HG03139 (cell line): ENCODE results near the gene SEMA3A.

Experiments used
- ATAC-seq: cut with Tn5 transposase; IDR thresholded peaks from one replicate; pipeline ENCODE4 v1.9.1; 2021; ENCODE audit not compliant: unreplicated experiment

The SEMA3A gene

DNA sequence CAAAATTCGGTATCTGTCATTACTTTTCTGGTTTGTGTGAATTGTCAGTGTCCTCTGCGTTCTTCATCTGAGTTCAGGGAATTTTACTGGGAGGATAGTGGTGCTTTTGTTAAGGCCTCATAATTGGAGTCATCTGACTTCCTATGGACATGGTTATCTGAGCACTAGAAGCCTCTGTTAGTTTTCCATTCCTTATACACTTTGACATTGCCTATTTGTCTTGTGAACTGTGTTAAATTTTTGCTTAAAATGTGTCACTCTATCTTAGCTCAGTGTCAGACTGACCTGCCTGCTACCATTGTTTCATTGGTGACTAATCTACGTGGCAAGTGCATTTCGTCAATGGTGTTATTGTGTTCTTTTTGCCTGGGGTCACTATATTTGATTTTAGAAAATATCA lies 253.3 kb downstream of the SEMA3A start:
- ATAC-seq = no peak

DNA sequence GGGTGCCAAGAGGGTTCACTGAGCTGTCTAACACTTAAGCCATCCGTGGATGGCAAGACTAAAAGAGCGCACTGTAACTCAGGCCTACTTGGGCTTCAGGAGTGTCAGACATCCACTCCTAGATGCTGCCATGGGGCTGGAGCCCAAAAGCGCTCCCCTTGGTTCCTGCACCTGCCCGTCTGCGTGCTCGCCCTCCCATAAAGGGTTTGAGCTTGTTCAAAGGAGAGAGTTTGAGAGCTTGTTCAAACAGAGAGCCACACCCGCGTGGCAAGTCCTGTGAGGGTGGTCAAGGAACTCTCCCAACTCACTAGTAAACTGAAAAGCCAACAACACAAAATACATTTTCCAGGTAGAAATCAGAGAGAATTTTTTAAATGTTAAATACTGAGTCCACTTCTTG lies 256.7 kb downstream of the SEMA3A start:
- no peak for ATAC-seq

DNA sequence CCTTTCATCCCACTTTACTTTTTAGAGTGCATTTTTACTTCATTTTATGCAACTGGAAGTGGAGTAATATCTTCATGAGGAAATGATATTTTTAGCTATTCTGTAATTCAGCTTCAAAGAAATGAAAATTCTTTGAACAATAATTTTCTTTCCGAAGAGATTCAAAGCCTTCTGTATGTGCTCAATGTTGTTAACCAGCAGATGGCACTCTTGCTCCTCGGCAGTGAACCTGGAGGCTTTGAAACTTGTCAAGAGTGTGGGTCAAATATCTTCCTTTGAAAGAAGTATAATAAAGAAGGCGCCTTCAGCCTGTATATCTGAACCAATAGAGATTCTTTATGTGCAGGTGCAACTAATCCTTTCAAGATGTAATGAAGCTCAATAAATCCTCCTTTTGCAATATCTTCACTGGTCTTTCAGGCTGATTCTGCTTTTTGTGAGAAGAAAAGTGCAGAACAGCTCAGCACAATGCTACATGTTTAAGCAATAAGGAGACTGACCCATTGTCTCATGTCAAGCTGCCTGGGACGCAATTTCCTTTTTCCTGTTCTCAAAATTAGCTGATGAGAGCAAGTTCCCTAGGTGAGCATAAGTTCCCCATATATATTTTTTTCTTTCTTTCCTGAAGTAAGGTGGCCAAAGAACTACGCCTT lies 258.4 kb downstream of the SEMA3A start:
- no peak for ATAC-seq

GRCh38 chr7:83934118-83934734 lies 260.4 kb downstream of the SEMA3A start:
- ATAC-seq = no peak

DNA sequence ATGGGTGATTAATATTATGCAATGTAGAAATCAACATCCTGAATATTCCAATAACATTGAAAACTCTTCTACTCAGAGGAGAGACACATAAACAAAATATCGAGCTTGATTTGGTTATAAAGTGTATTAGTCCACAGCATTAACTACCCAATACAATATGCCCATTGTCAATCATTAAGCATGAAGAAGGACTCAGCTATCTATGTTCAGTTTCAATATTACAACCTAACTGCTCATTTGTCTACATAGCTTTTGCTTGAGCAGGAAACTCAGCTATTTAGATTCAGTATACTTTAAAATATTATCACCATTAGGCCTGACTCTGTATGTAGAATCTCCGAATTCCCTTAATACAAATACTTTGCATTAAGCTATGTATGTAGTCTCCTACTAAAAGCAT lies 262.6 kb downstream of the SEMA3A start:
- no peak for ATAC-seq

- no peak for ATAC-seq
Observed at GRCh38 chr7:83930262-83930661, 264.3 kb downstream of the SEMA3A start.

GRCh38 chr7:83925860-83926259 lies 268.7 kb downstream of the SEMA3A start:
- ATAC-seq = no peak

GRCh38 chr7:83921941-83922607 lies 272.5 kb downstream of the SEMA3A start:
- ATAC-seq = no peak

- ATAC-seq = no peak
Observed at GRCh38 chr7:83921271-83921940, 273.2 kb downstream of the SEMA3A start.

GRCh38 chr7:83918142-83918541 lies 276.4 kb downstream of the SEMA3A start:
- ATAC-seq = no peak

DNA sequence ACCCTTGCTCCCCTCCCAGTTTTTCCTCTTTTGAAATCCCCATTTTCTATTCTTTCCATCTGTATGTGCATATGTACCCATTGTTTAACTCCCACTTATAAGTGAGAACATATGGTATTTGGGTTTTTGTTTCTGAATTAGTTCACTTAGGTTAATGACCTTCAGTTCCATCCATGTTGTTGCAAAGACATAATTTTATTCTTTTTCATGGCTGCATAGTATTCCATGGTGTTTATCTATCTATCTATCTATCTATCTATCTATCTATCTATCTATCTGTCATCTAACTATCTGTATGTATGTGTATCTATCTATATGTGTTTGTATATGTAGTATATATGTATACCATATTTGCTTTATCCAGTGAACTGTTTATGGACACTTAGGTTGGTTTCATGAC lies 281.4 kb downstream of the SEMA3A start:
- no peak for ATAC-seq

DNA sequence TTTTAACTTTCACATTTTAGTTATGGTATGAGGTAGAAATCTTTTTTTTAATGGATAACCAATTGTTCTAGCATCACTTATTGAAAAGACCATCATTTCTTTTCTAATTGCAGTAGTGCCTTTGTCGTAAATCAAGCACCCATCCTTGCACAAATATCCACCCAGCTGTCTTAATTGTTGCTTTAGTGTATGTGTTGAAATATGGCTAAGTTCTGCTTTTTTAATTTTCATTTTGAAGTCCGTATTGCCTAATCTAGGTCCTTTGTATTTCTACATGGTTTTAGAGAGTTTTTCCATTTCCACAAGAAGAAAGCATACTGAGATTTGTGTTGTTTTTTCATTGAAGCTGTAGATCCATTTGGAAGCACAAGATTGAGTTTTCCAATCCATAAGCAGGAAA lies 286.1 kb downstream of the SEMA3A start:
- no peak for ATAC-seq
